Testis (tissue), 2 donors: ENCODE results near the gene DOP1B.

Experiments used
- POLR2A ChIP-seq: fragments of 450-650 bp; IDR thresholded peaks from one replicate; pipeline ENCODE4 v1.6.1; 2017; ENCODE audit warnings: antibody characterized with exemption, mild to moderate bottlenecking, moderate library complexity
- TF ChIP-seq, protein P1 (sequence below), 3 experiments: fragments of 450-650 bp in 2 of 3; fragments of 200-600 bp in 1 of 3; sonication (generic) in 1 of 3; IDR thresholded peaks; one replicate each; pipeline ENCODE4 v1.5.1; 2016 to 2019; ENCODE audit warnings: antibody characterized with exemption in 3 of 3, mild to moderate bottlenecking in 2 of 3, moderate library complexity in 1 of 3

DNA sequence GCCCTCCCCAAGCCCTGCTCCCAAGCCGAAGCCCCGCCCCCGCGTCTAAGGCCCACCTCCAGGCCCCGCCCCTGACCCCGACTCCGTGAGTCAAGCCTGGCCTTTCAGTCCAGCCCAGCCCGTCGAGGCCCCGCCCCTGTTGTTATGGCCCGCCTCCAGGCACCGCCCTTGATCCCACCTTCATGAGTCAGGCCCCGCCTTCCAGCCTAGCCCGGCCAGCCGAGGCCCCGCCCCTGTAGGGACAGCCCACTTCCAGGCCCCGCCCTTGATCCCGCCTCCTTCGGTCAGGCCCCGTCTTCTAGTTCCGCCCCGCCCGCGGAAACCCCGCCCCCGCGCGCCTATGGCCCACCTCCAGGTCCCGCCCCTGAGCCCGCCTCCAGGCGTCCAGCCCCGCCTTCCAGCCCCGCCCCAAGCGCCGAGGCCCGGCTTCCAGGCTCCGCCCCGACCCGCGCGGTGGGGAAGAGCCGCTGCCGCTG is 247 bp upstream of the DOP1B start:
- TF ChIP-seq, protein P1, sequence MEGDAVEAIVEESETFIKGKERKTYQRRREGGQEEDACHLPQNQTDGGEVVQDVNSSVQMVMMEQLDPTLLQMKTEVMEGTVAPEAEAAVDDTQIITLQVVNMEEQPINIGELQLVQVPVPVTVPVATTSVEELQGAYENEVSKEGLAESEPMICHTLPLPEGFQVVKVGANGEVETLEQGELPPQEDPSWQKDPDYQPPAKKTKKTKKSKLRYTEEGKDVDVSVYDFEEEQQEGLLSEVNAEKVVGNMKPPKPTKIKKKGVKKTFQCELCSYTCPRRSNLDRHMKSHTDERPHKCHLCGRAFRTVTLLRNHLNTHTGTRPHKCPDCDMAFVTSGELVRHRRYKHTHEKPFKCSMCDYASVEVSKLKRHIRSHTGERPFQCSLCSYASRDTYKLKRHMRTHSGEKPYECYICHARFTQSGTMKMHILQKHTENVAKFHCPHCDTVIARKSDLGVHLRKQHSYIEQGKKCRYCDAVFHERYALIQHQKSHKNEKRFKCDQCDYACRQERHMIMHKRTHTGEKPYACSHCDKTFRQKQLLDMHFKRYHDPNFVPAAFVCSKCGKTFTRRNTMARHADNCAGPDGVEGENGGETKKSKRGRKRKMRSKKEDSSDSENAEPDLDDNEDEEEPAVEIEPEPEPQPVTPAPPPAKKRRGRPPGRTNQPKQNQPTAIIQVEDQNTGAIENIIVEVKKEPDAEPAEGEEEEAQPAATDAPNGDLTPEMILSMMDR (IDR thresholded peaks at IDR 0.05): no peak
- TF ChIP-seq POLR2A: no peak
